HL-60 (cell line): ENCODE measurements around the gene KSR1.

Experiments used
- DNase-seq, 2 experiments: peaks; one replicate each; pipeline ENCODE4 v3.0.0-alpha.2; 2010 to 2020; ENCODE audit warnings: low read depth in 1 of 2, low spot score in 1 of 2
- H3K27ac ChIP-seq: fragments of 250-450 bp; sonication (Bioruptor Pico); replicated peaks from 2 replicates; pipeline ENCODE4 v1.5.1; 2020; ENCODE audit warnings: mild to moderate bottlenecking, moderate library complexity
- H3K27me3 ChIP-seq: fragments of 250-450 bp; sonication (Bioruptor Pico); 2 replicates; pipeline ENCODE4 v1.5.1; 2021; ENCODE audit warnings: mild to moderate bottlenecking, moderate library complexity; ENCODE audit not compliant: insufficient read depth, poor library complexity, severe bottlenecking
- H3K4me3 ChIP-seq: replicated peaks from 2 replicates; pipeline ENCODE4 v1.5.1; 2011; ENCODE audit warnings: mild to moderate bottlenecking, control low read depth, low read length; ENCODE audit not compliant: insufficient read depth
- GABPA ChIP-seq: IDR thresholded peaks from 2 replicates; pipeline ENCODE4 v1.6.1; 2012; ENCODE audit warnings: low read depth
- POLR2AphosphoS5 ChIP-seq: IDR thresholded peaks from 2 replicates; pipeline ENCODE4 v1.6.1; 2012; ENCODE audit warnings: low read depth
- SPI1 ChIP-seq: IDR thresholded peaks from 2 replicates; pipeline ENCODE4 v1.6.1; 2012; ENCODE audit warnings: low read depth, mild to moderate bottlenecking, borderline replicate concordance
- TF ChIP-seq, protein P1 (sequence below): IDR thresholded peaks from one replicate; pipeline ENCODE4 v1.5.1; 2011; ENCODE audit warnings: low read length, control low read depth, inconsistent platforms; ENCODE audit not compliant: insufficient read depth
- TF ChIP-seq, protein P2 (sequence below): IDR thresholded peaks from 2 replicates; pipeline ENCODE4 v1.6.1; 2012; ENCODE audit warnings: low read depth; ENCODE audit not compliant: insufficient replicate concordance

Gene KSR1

DNA sequence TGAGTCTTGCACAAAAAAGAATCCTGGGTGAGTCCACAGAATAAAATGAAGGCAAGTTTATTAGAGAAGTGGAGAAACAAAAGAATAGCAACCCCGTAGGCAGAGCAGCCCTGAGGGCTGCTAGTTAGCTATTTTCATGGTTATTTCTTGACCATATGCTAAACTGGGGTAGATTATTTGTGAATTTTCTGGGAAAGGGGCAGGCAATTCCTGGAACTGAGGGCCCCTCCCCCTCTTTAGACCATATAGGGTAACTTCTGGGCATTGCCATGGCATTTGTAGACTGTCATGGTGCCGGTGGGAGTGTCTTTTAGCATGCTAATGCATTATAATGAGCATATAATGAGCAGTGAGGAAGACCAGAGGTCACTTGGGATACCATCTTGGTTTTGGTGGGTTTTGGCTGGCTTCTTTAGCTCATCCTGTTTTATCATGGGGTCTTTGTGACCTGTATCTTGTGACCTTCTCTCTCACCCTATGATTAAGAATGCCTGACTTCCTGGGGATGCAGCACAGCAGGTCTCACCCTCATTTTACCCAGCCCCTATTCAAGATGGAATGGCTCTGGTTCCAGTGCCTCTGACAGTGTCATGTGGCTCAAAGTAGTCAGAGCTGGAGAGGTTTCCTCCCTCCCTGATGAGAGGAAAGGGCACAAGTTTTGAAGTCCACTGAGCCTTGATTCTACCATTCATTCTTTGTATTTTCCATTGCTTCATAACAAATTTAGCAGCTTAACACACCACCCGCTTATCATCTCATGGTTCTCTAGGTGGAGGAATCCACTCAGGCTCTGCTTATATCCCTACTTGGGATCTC, 119.1 kb downstream of the KSR1 start:
- Histone ChIP-seq H3K4me3 (no peak overlapping the region), H3K27ac (no peak overlapping the region), H3K27me3 (no peaks in the 10 kb centered on the region)
- DNase-seq, result no peak
- TF ChIP-seq POLR2AphosphoS5, result no peak
- no peak for TF ChIP-seq GABPA
- TF ChIP-seq, protein P1, sequence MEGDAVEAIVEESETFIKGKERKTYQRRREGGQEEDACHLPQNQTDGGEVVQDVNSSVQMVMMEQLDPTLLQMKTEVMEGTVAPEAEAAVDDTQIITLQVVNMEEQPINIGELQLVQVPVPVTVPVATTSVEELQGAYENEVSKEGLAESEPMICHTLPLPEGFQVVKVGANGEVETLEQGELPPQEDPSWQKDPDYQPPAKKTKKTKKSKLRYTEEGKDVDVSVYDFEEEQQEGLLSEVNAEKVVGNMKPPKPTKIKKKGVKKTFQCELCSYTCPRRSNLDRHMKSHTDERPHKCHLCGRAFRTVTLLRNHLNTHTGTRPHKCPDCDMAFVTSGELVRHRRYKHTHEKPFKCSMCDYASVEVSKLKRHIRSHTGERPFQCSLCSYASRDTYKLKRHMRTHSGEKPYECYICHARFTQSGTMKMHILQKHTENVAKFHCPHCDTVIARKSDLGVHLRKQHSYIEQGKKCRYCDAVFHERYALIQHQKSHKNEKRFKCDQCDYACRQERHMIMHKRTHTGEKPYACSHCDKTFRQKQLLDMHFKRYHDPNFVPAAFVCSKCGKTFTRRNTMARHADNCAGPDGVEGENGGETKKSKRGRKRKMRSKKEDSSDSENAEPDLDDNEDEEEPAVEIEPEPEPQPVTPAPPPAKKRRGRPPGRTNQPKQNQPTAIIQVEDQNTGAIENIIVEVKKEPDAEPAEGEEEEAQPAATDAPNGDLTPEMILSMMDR, result no peak
- TF ChIP-seq SPI1, result no peak
- TF ChIP-seq, protein P2, sequence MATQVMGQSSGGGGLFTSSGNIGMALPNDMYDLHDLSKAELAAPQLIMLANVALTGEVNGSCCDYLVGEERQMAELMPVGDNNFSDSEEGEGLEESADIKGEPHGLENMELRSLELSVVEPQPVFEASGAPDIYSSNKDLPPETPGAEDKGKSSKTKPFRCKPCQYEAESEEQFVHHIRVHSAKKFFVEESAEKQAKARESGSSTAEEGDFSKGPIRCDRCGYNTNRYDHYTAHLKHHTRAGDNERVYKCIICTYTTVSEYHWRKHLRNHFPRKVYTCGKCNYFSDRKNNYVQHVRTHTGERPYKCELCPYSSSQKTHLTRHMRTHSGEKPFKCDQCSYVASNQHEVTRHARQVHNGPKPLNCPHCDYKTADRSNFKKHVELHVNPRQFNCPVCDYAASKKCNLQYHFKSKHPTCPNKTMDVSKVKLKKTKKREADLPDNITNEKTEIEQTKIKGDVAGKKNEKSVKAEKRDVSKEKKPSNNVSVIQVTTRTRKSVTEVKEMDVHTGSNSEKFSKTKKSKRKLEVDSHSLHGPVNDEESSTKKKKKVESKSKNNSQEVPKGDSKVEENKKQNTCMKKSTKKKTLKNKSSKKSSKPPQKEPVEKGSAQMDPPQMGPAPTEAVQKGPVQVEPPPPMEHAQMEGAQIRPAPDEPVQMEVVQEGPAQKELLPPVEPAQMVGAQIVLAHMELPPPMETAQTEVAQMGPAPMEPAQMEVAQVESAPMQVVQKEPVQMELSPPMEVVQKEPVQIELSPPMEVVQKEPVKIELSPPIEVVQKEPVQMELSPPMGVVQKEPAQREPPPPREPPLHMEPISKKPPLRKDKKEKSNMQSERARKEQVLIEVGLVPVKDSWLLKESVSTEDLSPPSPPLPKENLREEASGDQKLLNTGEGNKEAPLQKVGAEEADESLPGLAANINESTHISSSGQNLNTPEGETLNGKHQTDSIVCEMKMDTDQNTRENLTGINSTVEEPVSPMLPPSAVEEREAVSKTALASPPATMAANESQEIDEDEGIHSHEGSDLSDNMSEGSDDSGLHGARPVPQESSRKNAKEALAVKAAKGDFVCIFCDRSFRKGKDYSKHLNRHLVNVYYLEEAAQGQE, result no peak

DNA sequence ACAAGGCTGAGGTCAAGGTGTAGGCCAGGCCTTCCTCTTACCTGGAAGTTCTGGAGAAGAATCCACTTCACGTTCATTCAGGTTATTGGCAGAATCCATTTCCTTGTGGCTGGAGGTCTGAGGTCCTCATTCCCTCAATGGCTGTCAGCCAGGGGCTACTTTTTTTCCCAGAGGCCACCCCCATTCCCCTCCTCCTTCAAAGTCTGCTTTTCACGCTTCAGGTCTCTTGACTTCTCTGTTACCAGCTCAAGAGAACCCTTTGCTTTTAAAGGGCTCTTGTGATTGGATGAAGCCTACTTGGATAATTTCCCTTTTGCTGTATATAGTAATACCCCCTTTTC, 119.6 kb downstream of the KSR1 start:
- no peak overlapping the region for H3K4me3 ChIP-seq
- TF ChIP-seq, protein P2, result no peak
- TF ChIP-seq SPI1 (no peak), GABPA (no peak), POLR2AphosphoS5 (no peak)
- TF ChIP-seq, protein P1, result no peak
- DNase-seq, result no peak
- no peak overlapping the region for H3K27ac ChIP-seq
- H3K27me3 ChIP-seq, result no peaks in the 10 kb centered on the region

DNA sequence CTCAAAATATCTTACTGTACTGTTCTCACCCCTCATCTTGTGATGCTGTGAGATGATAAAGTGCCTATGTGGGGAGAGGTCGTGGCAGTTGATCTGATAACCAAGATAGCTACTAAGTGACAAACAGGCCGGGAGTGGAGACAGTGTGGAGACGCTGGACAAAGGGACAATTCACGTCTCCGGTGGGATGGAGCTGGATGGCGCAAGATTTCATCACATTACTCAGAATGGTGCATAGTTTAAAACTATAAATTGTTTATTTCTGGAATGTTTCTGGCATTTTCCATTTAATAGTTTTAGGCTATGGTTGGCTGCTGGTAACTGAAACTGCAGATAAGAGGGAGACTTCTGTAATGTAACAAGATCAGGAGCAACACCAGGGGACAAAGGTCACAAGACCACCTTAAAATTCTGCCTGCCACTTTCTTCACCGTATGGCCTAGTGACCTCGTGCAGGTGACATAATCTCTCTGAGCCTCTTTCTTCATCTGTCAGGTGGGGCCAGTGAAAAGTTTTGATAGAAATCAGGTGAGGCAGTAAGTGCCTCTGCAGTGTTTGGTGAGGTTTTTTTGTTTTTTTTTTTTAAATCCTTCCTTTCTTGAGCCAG, 120.3 kb downstream of the KSR1 start:
- TF ChIP-seq, protein P2, result no peak
- TF ChIP-seq SPI1 (no peak), GABPA (no peak), POLR2AphosphoS5 (no peak)
- TF ChIP-seq, protein P1, result no peak
- no peak for DNase-seq
- H3K27ac ChIP-seq, result no peak overlapping the region

More for the DNA sequence above, 120.3 kb downstream of the KSR1 start:
- no peaks in the 10 kb centered on the region for H3K27me3 ChIP-seq
- H3K4me3 ChIP-seq, result no peak overlapping the region
